WTC11 (cell line): ENCODE results near the gene EP400. TPM values are rescaled to one million over a fixed set of nuclear protein-coding genes. Genes with fewer than 3 reads are reported as not detected.

Experiments
- ATAC-seq: fragments of 200-7000 bp; cut with Tn5 transposase; 2 replicates; pipeline ENCODE4 v1.10.0; 2021; ENCODE audit warnings: mild to moderate bottlenecking, moderate library complexity
- CTCF ChIA-PET: fragments of 300-600 bp; sonication (Branson Sonifier 250); formaldehyde crosslinking; loops from one replicate; lab custom pipeline; 2021; ENCODE audit warnings: antibody characterized with exemption; lab: Charles Lee
- POLR2A ChIA-PET: fragments of 350-600 bp; sonication (Branson Sonifier 250); formaldehyde crosslinking; loops from one replicate; lab custom pipeline; 2021; ENCODE audit warnings: antibody characterized with exemption; lab: Charles Lee
- DNase-seq: peaks from one replicate; pipeline ENCODE4 v3.0.0; 2021; ENCODE audit warnings: low spot score
- H3K27ac Mint-ChIP-seq: 2 replicates; pipeline ENCODE4 v1.8.0; 2021; ENCODE audit warnings: mixed read lengths
- H3K27me3 Mint-ChIP-seq: 2 replicates; pipeline ENCODE4 v1.8.0; 2021; ENCODE audit warnings: low read depth, mild to moderate bottlenecking, moderate library complexity, mixed read lengths
- H3K36me3 Mint-ChIP-seq: 2 replicates; pipeline ENCODE4 v1.8.0; 2021; ENCODE audit warnings: mixed read lengths
- H3K4me1 Mint-ChIP-seq: 2 replicates; pipeline ENCODE4 v1.8.0; 2022; ENCODE audit warnings: mixed read lengths
- H3K4me3 Mint-ChIP-seq: 2 replicates; pipeline ENCODE4 v1.8.0; 2021; ENCODE audit warnings: mild to moderate bottlenecking, moderate library complexity, mixed read lengths
- H3K9me3 Mint-ChIP-seq: 2 replicates; pipeline ENCODE4 v1.8.0; 2021; ENCODE audit warnings: mixed read lengths
- ATF6 ChIP-seq: sonication (generic); formaldehyde crosslinking; IDR thresholded peaks from 2 replicates; pipeline ENCODE4 v1.8.1; 2023; ENCODE audit warnings: mild to moderate bottlenecking, missing genetic modification reagents
- FOXP1 ChIP-seq: sonication (generic); formaldehyde crosslinking; IDR thresholded peaks from 2 replicates; pipeline ENCODE4 v1.8.0; 2022; ENCODE audit warnings: missing genetic modification reagents, mild to moderate bottlenecking, moderate library complexity, borderline replicate concordance
- MXD4 ChIP-seq: fragments of 250-450 bp; sonication (Bioruptor Pico); IDR thresholded peaks from 2 replicates; pipeline ENCODE4 v1.8.0; 2021; ENCODE audit warnings: mild to moderate bottlenecking, moderate library complexity, borderline replicate concordance
- NR2C2 ChIP-seq: sonication (generic); formaldehyde crosslinking; IDR thresholded peaks from 2 replicates; pipeline ENCODE4 v1.8.0; 2022; ENCODE audit warnings: mild to moderate bottlenecking, missing genetic modification reagents
- SMAD4 ChIP-seq: sonication (generic); formaldehyde crosslinking; IDR thresholded peaks from 2 replicates; pipeline ENCODE4 v1.8.0; 2022; ENCODE audit warnings: mild to moderate bottlenecking, missing genetic modification reagents
- USF2 ChIP-seq: sonication (generic); formaldehyde crosslinking; IDR thresholded peaks from 2 replicates; pipeline ENCODE4 v1.8.1; 2023; ENCODE audit warnings: mild to moderate bottlenecking, missing genetic modification reagents, moderate library complexity
- ZNF671 ChIP-seq: fragments of 250-450 bp; sonication (Bioruptor Pico); IDR thresholded peaks from 2 replicates; pipeline ENCODE4 v1.8.0; 2021; ENCODE audit warnings: mild to moderate bottlenecking
- total RNA-seq: library from RNA; stranded (reverse); gene quantifications from 3 replicates; pipeline ENCODE4 v1.2.3, GENCODE V29; 2021
- TF ChIP-seq, protein P1 (sequence below): sonication (generic); formaldehyde crosslinking; IDR thresholded peaks from 2 replicates; pipeline ENCODE4 v1.8.0; 2023; ENCODE audit warnings: missing genetic modification reagents, mild to moderate bottlenecking, borderline replicate concordance

Gene EP400
- total RNA-seq, 1 experiment from 2014 or later, result 75.8 TPM

DNA sequence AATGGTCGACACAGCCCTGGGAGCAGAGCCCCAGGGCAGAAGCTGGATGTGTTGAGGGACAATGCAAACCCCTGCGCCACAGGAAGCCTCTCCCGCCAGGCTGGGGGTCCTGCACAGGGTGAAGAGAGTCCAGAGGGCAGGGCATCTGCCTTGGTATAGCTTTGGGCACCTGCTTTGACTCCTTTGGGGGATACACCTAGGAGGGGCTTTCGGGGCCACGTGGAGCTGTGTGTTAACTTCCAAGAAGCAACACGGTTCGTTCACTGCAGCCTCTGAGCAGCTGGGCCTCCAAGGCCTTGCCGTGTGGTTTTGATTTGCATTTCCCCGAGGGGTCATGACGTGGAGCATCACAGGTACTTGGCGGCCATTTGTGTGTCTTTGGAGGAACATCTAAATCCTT, 26.5 kb upstream of the EP400 start (continued):
- TF ChIP-seq, protein P1, sequence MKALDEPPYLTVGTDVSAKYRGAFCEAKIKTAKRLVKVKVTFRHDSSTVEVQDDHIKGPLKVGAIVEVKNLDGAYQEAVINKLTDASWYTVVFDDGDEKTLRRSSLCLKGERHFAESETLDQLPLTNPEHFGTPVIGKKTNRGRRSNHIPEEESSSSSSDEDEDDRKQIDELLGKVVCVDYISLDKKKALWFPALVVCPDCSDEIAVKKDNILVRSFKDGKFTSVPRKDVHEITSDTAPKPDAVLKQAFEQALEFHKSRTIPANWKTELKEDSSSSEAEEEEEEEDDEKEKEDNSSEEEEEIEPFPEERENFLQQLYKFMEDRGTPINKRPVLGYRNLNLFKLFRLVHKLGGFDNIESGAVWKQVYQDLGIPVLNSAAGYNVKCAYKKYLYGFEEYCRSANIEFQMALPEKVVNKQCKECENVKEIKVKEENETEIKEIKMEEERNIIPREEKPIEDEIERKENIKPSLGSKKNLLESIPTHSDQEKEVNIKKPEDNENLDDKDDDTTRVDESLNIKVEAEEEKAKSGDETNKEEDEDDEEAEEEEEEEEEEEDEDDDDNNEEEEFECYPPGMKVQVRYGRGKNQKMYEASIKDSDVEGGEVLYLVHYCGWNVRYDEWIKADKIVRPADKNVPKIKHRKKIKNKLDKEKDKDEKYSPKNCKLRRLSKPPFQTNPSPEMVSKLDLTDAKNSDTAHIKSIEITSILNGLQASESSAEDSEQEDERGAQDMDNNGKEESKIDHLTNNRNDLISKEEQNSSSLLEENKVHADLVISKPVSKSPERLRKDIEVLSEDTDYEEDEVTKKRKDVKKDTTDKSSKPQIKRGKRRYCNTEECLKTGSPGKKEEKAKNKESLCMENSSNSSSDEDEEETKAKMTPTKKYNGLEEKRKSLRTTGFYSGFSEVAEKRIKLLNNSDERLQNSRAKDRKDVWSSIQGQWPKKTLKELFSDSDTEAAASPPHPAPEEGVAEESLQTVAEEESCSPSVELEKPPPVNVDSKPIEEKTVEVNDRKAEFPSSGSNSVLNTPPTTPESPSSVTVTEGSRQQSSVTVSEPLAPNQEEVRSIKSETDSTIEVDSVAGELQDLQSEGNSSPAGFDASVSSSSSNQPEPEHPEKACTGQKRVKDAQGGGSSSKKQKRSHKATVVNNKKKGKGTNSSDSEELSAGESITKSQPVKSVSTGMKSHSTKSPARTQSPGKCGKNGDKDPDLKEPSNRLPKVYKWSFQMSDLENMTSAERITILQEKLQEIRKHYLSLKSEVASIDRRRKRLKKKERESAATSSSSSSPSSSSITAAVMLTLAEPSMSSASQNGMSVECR, result no peak

- peak overlapping the region; percentile 88 for H3K4me3 Mint-ChIP-seq
- POLR2A ChIA-PET, result interaction anchor here (0.6 to 1.0 kb wide), 3 partner anchors 14 to 31 kb away, joined by 3 to 4 read pairs (median 3); no protein-coding TSS in a partner anchor
- CTCF ChIA-PET, result interaction anchor here (0.6 to 1.4 kb wide), 4 partner anchors 76 to 475 kb away, joined by 4 to 8 read pairs (median 4); no protein-coding TSS in a partner anchor
- peaks cover 10% of the 10 kb centered on the region for H3K4me1 Mint-ChIP-seq
- TF ChIP-seq ATF6 (no peak), ZNF671 (CRISPR knock-in tag) (no peak)
- no peaks in the 10 kb centered on the region for H3K9me3 Mint-ChIP-seq
- ATAC-seq, result peak; percentile 8; the same call in 1 of the 2 replicates
- H3K27me3 Mint-ChIP-seq, result peaks cover 5% of the 10 kb centered on the region
- peak overlapping the region; percentile 42; the same call in 1 of the 2 replicates for H3K27ac Mint-ChIP-seq
- peaks cover 16% of the 10 kb centered on the region for H3K36me3 Mint-ChIP-seq
- no peak for DNase-seq
Observed at GRCh38 chr12:131927110-131928079, 22.3 kb upstream of the EP400 start.

- peaks cover 22% of the 10 kb centered on the region for H3K36me3 Mint-ChIP-seq
- H3K27me3 Mint-ChIP-seq, result peaks cover 5% of the 10 kb centered on the region
- H3K9me3 Mint-ChIP-seq, result no peaks in the 10 kb centered on the region
- DNase-seq, result peak; percentile 41
- no peak for TF ChIP-seq NR2C2 (CRISPR knock-in tag)
- TF ChIP-seq SMAD4 (CRISPR knock-in tag), result no peak
- TF ChIP-seq FOXP1 (CRISPR knock-in tag), result no peak
- no peak for TF ChIP-seq MXD4 (CRISPR knock-in tag)
- no peak for TF ChIP-seq USF2 (CRISPR knock-in tag)
- POLR2A ChIA-PET, result interaction anchor here (0.6 to 1.0 kb wide), 3 partner anchors 14 to 32 kb away, joined by 3 to 4 read pairs (median 3); no protein-coding TSS in a partner anchor
- ATAC-seq, result peak; percentile 2; the same call in 1 of the 2 replicates
- H3K4me1 Mint-ChIP-seq, result peaks cover 10% of the 10 kb centered on the region
- CTCF ChIA-PET, result interaction anchor here (0.6 to 1.4 kb wide), 4 partner anchors 77 to 476 kb away, joined by 4 to 8 read pairs (median 4); no protein-coding TSS in a partner anchor
- peak overlapping the region; percentile 42 for H3K27ac Mint-ChIP-seq
- peak overlapping the region; percentile 88 for H3K4me3 Mint-ChIP-seq
Observed at GRCh38 chr12:131928080-131928710, 21.5 kb upstream of the EP400 start.
